ENCODE measurements around the gene DNAH2. TPM values are rescaled to one million over a fixed set of nuclear protein-coding genes. Genes with fewer than 3 reads are reported as not detected.

The DNAH2 gene
- polyA plus RNA-seq, 1 experiment = 0.06 TPM

GRCh38 chr17:7687072-7687907 lies 30.3 kb upstream of the DNAH2 start, which contains the start of gene TP53:
TP53 (minus strand) TSS chr17:7687490; CDS start chr17:7676594, 10,896 bp downstream.
- Histone ChIP-seq H3K27ac (ENCODE audit: low read depth, low read length) (peak within 1 kb of the TSS; percentile 99), H3K4me3 (ENCODE audit: low read depth, low read length) (peak within 1 kb of the TSS; percentile 97), H3K27me3 (ENCODE audit: control insufficient read depth, insufficient read depth, low read length) (no peaks in the 10 kb centered on the region), H3K9me3 (ENCODE audit: control insufficient read depth, insufficient read depth, low read length) (no peaks in the 10 kb centered on the region)
- peak; percentile 77 for DNase-seq (ENCODE audit: low read depth, low spot score)
- POLR2A ChIA-PET = interaction anchor here (0.6 to 4.9 kb wide), 20 partner anchors 19 to 675 kb away, joined by 3 to 40 read pairs (median 4); partner anchors contain the start of genes ATP1B2, CD68, CTC1 and FXR2
- CTCF ChIA-PET = interaction anchor here (0.6 to 6.0 kb wide), 45 partner anchors 8 to 404 kb away, joined by 3 to 134 read pairs (median 5); partner anchors contain the start of genes ATP1B2, FXR2, MPDU1 and SAT2
- peak; percentile 19 for TF ChIP-seq CTCF (IDR thresholded peaks at IDR 0.05; ENCODE audit: low read depth, low read length)

GRCh38 chr17:7687908-7688807 lies 29.4 kb upstream of the DNAH2 start, which contains the start of gene WRAP53:
WRAP53 (plus strand) TSS chr17:7688477; CDS start chr17:7688649, 172 bp downstream.
- Histone ChIP-seq H3K27ac (ENCODE audit: low read depth, low read length) (peak within 1 kb of the TSS; percentile 99), H3K9me3 (ENCODE audit: control insufficient read depth, insufficient read depth, low read length) (no peaks in the 10 kb centered on the region), H3K4me3 (ENCODE audit: low read depth, low read length) (peak within 1 kb of the TSS; percentile 97), H3K27me3 (ENCODE audit: control insufficient read depth, insufficient read depth, low read length) (no peaks in the 10 kb centered on the region)
- ChIA-PET CTCF (interaction anchor here (0.6 to 6.0 kb wide), 46 partner anchors 9 to 403 kb away, joined by 3 to 134 read pairs (median 5); partner anchors contain the start of genes ATP1B2, FXR2, MPDU1 and SAT2), POLR2A (interaction anchor here (0.7 to 4.9 kb wide), 16 partner anchors 18 to 674 kb away, joined by 3 to 40 read pairs (median 6); partner anchors contain the start of genes CD68, CTC1, FXR2 and MPDU1)
- peak; percentile 97 for TF ChIP-seq CTCF (IDR thresholded peaks at IDR 0.05; ENCODE audit: low read depth, low read length)
- peak; percentile 98 for DNase-seq (ENCODE audit: low read depth, low spot score)

GRCh38 chr17:7688808-7689316 lies 28.7 kb upstream of the DNAH2 start:
- no peak for TF ChIP-seq CTCF (IDR thresholded peaks at IDR 0.05; ENCODE audit: low read depth, low read length)
- ChIA-PET CTCF (interaction anchor here (0.6 to 6.0 kb wide), 22 partner anchors 10 to 302 kb away, joined by 3 to 134 read pairs (median 8); partner anchors contain the start of genes FXR2, SAT2, SHBG and SOX15), POLR2A (interaction anchor here (0.6 to 4.9 kb wide), 6 partner anchors 18 to 1173 kb away, joined by 3 to 40 read pairs (median 10); partner anchors contain the start of genes CD68 and SAT2)
- Histone ChIP-seq H3K27ac (ENCODE audit: low read depth, low read length) (peak overlapping the region; percentile 65), H3K9me3 (ENCODE audit: control insufficient read depth, insufficient read depth, low read length) (no peaks in the 10 kb centered on the region), H3K4me3 (ENCODE audit: low read depth, low read length) (peak overlapping the region; percentile 92), H3K27me3 (ENCODE audit: control insufficient read depth, insufficient read depth, low read length) (no peaks in the 10 kb centered on the region)
- no peak for DNase-seq (ENCODE audit: low read depth, low spot score)

- H3K4me3 ChIP-seq (ENCODE audit: low read depth, low read length) = no peak overlapping the region
- ChIA-PET POLR2A (no interaction called here), CTCF (no interaction called here)
- H3K9me3 ChIP-seq (ENCODE audit: control insufficient read depth, insufficient read depth, low read length) = no peaks in the 10 kb centered on the region
- TF ChIP-seq CTCF (IDR thresholded peaks at IDR 0.05; ENCODE audit: low read depth, low read length) = no peak
- H3K27ac ChIP-seq (ENCODE audit: low read depth, low read length) = no peak overlapping the region
- no peaks in the 10 kb centered on the region for H3K27me3 ChIP-seq (ENCODE audit: control insufficient read depth, insufficient read depth, low read length)
- DNase-seq (ENCODE audit: low read depth, low spot score) = no peak
Observed at GRCh38 chr17:7695586-7695985, 22.0 kb upstream of the DNAH2 start.
